Endothelial cell of umbilical vein (primary cell): ENCODE results near the gene GTPBP10.

Experiments used
- CTCF ChIP-seq, 2 donors: IDR thresholded peaks; 1 replicate in 1 of 2; 2 replicates in 1 of 2; pipeline ENCODE4 v1.5.1; 2011; ENCODE audit warnings: low read length in 2 of 2, mild to moderate bottlenecking in 2 of 2, moderate library complexity in 2 of 2, control low read depth in 1 of 2, inconsistent platforms in 1 of 2, low read depth in 1 of 2; ENCODE audit not compliant: insufficient read depth in 1 of 2; ENCODE audit errors: extremely low read depth in 1 of 2
- EZH2 ChIP-seq: IDR thresholded peaks from 2 replicates; pipeline ENCODE4 v1.6.1; 2012; ENCODE audit warnings: borderline replicate concordance, low read depth, mild to moderate bottlenecking, moderate library complexity, low read length, inconsistent platforms; ENCODE audit not compliant: severe bottlenecking
- FOS ChIP-seq: IDR thresholded peaks from 2 replicates; pipeline ENCODE4 v1.6.1; 2011; ENCODE audit warnings: mild to moderate bottlenecking, low read length, moderate library complexity, borderline replicate concordance; ENCODE audit not compliant: insufficient read depth
- MAX ChIP-seq: IDR thresholded peaks from 2 replicates; pipeline ENCODE4 v1.6.1; 2011; ENCODE audit not compliant: insufficient read depth, insufficient read length
- POLR2A ChIP-seq: IDR thresholded peaks from 2 replicates; pipeline ENCODE4 v1.6.1; 2012; ENCODE audit warnings: low read depth, mild to moderate bottlenecking, control low read depth, low read length
- POLR2AphosphoS5 ChIP-seq: IDR thresholded peaks from 2 replicates; pipeline ENCODE4 v1.6.1; 2012; ENCODE audit warnings: low read depth, mild to moderate bottlenecking, control low read depth, low read length, moderate library complexity; ENCODE audit not compliant: insufficient read depth

- TF ChIP-seq CTCF (IDR thresholded peaks at IDR 0.05; ENCODE audit: extremely low read depth in 1 of 2, insufficient read depth in 1 of 2, low read depth in 1 of 2, low read length in 2 of 2), result no peak
- no peak for TF ChIP-seq POLR2AphosphoS5
- no peak for TF ChIP-seq POLR2A
- no peak for TF ChIP-seq MAX
- no peak for TF ChIP-seq FOS
- TF ChIP-seq EZH2, result no peak
Measured at GRCh38 chr7:90424720-90425119, 78.2 kb downstream of the GTPBP10 start.
